Ascending aorta (tissue), 2 donors: ENCODE data around the gene PTGER2. TPM values are rescaled to one million over a fixed set of nuclear protein-coding genes. Genes with fewer than 3 reads are reported as not detected.

Source experiments
- DNase-seq, 2 donors: peaks; one replicate each; pipeline ENCODE4 v3.0.0-alpha.2; 2019; ENCODE audit warnings: low spot score in 2 of 2
- H3K27ac ChIP-seq, 2 donors: fragments of 200-600 bp; sonication (generic); one replicate each; pipeline ENCODE4 v1.5.1; 2016 to 2017; ENCODE audit warnings: mild to moderate bottlenecking in 1 of 2
- H3K27me3 ChIP-seq: fragments of 200-600 bp; sonication (generic); one replicate; pipeline ENCODE4 v1.5.1; 2017
- H3K36me3 ChIP-seq, 2 donors: fragments of 200-600 bp; sonication (generic); one replicate each; pipeline ENCODE4 v1.5.1; 2016
- H3K4me1 ChIP-seq, 2 donors: fragments of 200-600 bp; sonication (generic); one replicate each; pipeline ENCODE4 v1.5.1; 2016 to 2017; ENCODE audit warnings: mild to moderate bottlenecking in 1 of 2
- H3K4me3 ChIP-seq, 2 donors: fragments of 200-600 bp; sonication (generic); one replicate each; pipeline ENCODE4 v1.5.1; 2016 to 2017; ENCODE audit warnings: mild to moderate bottlenecking in 1 of 2
- H3K9me3 ChIP-seq, 2 donors: fragments of 200-600 bp; sonication (generic); one replicate each; pipeline ENCODE4 v1.5.1; 2016
- intact Hi-C: fragments of 100-400 bp; cut with DNase I; formaldehyde crosslinking; loops from one replicate; pipeline ENCODE4 v1.15.1; 2023
- total RNA-seq: library from RNA; depleted of rRNA; stranded (reverse); fragments of >200 nt; gene quantifications from one replicate; pipeline ENCODE4 v1.1.0, GENCODE V29; 2016
- TF ChIP-seq, protein P1 (sequence below), 3 experiments: fragments of 200-600 bp in 2 of 3; fragments of 450-650 bp in 1 of 3; sonication (generic) in 2 of 3; IDR thresholded peaks; one replicate each; pipeline ENCODE4 v1.5.1; 2016 to 2019; ENCODE audit warnings: antibody characterized with exemption in 3 of 3, mild to moderate bottlenecking in 1 of 3, moderate library complexity in 1 of 3

PTGER2 gene
- total RNA-seq, 1 donor from 2014 or later, result 1.9 TPM

DNA sequence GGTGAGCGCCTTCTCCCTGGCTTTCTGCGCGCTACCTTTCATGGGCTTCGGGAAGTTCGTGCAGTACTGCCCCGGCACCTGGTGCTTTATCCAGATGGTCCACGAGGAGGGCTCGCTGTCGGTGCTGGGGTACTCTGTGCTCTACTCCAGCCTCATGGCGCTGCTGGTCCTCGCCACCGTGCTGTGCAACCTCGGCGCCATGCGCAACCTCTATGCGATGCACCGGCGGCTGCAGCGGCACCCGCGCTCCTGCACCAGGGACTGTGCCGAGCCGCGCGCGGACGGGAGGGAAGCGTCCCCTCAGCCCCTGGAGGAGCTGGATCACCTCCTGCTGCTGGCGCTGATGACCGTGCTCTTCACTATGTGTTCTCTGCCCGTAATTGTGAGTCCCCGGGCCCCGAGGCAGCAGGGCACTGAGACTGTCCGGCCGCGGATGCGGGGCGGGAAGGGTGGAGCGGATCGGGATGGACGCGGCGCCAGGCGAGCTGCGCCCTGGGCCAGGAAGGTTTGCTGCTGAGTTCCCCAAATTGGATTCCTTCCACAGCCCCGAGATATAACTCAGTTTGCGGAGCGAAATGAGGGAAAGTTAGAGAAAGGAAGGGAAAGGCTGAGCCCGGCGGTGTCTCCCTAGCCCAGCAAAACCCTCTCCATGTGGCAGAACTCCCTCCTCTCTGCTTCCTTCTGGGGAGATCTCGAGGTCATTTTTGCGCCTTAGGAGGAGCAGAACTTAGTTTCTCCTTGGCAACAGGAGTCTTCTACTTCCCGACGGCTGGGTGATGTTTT is 45.6 kb upstream of the PTGER2 start:
- no peaks in the 10 kb centered on the region for H3K36me3 ChIP-seq
- H3K4me1 ChIP-seq, result no peaks in the 10 kb centered on the region
- no peak overlapping the region for H3K27ac ChIP-seq
- H3K9me3 ChIP-seq, result no peaks in the 10 kb centered on the region
- no peak for DNase-seq
- peaks cover 3% of the 10 kb centered on the region for H3K27me3 ChIP-seq
- H3K4me3 ChIP-seq, result peak overlapping the region; percentile 30 to 60
- TF ChIP-seq, protein P1, sequence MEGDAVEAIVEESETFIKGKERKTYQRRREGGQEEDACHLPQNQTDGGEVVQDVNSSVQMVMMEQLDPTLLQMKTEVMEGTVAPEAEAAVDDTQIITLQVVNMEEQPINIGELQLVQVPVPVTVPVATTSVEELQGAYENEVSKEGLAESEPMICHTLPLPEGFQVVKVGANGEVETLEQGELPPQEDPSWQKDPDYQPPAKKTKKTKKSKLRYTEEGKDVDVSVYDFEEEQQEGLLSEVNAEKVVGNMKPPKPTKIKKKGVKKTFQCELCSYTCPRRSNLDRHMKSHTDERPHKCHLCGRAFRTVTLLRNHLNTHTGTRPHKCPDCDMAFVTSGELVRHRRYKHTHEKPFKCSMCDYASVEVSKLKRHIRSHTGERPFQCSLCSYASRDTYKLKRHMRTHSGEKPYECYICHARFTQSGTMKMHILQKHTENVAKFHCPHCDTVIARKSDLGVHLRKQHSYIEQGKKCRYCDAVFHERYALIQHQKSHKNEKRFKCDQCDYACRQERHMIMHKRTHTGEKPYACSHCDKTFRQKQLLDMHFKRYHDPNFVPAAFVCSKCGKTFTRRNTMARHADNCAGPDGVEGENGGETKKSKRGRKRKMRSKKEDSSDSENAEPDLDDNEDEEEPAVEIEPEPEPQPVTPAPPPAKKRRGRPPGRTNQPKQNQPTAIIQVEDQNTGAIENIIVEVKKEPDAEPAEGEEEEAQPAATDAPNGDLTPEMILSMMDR (IDR thresholded peaks at IDR 0.05), result no peak
- intact Hi-C loops, result no loop called here

DNA sequence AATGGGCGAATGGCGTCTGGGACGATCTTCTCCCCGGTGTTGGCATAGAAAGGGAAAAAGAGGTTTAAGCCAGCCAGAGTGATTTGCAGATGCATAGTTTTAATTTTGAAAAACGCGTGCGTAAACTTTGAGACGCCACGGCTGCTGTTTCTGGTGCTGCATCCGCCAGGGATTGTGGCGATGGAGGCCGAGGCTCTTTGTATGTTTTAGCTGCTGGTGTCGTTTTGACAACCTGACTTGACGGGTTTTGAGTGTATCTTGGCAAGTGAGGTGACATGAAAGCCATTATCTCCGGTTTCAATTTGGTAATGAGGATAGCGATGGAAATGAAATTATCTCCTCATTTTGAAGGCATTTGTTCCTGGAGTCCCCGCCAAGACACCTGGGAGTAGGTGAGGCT is 45.0 kb upstream of the PTGER2 start:
- Histone ChIP-seq H3K36me3 (no peaks in the 10 kb centered on the region), H3K27ac (no peak overlapping the region), H3K9me3 (no peaks in the 10 kb centered on the region), H3K4me1 (no peaks in the 10 kb centered on the region), H3K4me3 (peak overlapping the region; percentile 30 to 60), H3K27me3 (peaks cover 3% of the 10 kb centered on the region)
- TF ChIP-seq, protein P1 (IDR thresholded peaks at IDR 0.05), result no peak
- DNase-seq, result no peak
- intact Hi-C loops, result no loop called here

DNA sequence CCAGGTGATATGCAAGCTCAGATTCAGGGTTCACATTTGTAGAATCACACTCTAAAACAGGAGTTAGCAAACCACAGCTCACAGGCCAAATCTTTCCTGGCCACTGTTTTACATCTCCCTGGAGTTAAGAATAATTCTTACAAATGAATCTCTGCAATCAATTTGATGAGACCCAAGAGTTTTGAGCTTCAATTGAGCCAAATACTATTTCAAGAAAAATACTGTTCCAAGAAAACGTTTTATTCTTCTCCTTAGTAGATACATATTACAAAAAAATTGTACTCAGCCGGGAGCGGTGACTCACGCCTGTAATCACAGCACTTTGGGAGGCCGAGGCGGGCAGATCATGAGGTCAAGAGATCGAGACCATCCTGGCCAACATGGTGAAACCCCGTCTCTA is 44.1 kb upstream of the PTGER2 start:
- no peak for DNase-seq
- intact Hi-C loops, result no loop called here

GRCh38 chr14:52271538-52271937 is 42.6 kb upstream of the PTGER2 start:
- Histone ChIP-seq H3K27me3 (peaks cover 3% of the 10 kb centered on the region), H3K27ac (no peak overlapping the region), H3K9me3 (no peaks in the 10 kb centered on the region), H3K4me1 (no peaks in the 10 kb centered on the region), H3K4me3 (no peak overlapping the region), H3K36me3 (no peaks in the 10 kb centered on the region)
- TF ChIP-seq, protein P1 (IDR thresholded peaks at IDR 0.05), result no peak
- intact Hi-C loops, result no loop called here
- DNase-seq, result no peak

More for the DNA sequence above, 44.1 kb upstream of the PTGER2 start:
- Histone ChIP-seq H3K27ac (no peak overlapping the region), H3K27me3 (peaks cover 3% of the 10 kb centered on the region), H3K9me3 (no peaks in the 10 kb centered on the region), H3K4me3 (no peak overlapping the region), H3K4me1 (no peaks in the 10 kb centered on the region), H3K36me3 (no peaks in the 10 kb centered on the region)
- TF ChIP-seq, protein P1 (IDR thresholded peaks at IDR 0.05), result no peak

GRCh38 chr14:52272375-52272774 is 41.7 kb upstream of the PTGER2 start:
- DNase-seq, result no peak
- Histone ChIP-seq H3K4me1 (no peaks in the 10 kb centered on the region), H3K4me3 (no peak overlapping the region), H3K27me3 (peaks cover 3% of the 10 kb centered on the region), H3K27ac (no peak overlapping the region), H3K9me3 (no peaks in the 10 kb centered on the region), H3K36me3 (no peaks in the 10 kb centered on the region)
- intact Hi-C loops, result no loop called here
- TF ChIP-seq, protein P1 (IDR thresholded peaks at IDR 0.05), result no peak
